DND-41 (cell line): Measurements from ENCODE around the gene RANBP17.
"Not testable (repeated sequence)": the region's sequence is repeated elsewhere in the genome, so short reads cannot be mapped to it uniquely, and the experiment has no call there.

ENCODE experiments used
- ATAC-seq: fragments of 200-7000 bp; cut with Tn5 transposase; 3 replicates; pipeline ENCODE4 v1.9.1; 2021; ENCODE audit warnings: low read depth; ENCODE audit not compliant: insufficient read depth
- DNase-seq: peaks from one replicate; pipeline ENCODE4 v3.0.0-alpha.2; 2020
- H2AFZ ChIP-seq: 2 replicates; pipeline ENCODE4 v1.6.0; 2012; ENCODE audit warnings: low read depth, low read length
- H3K27ac ChIP-seq: 2 replicates; pipeline ENCODE4 v1.5.1; 2012; ENCODE audit warnings: low read length, inconsistent platforms
- H3K27me3 ChIP-seq: fragments of 200-600 bp; sonication (generic); 2 replicates; pipeline ENCODE4 v1.6.0; 2012; ENCODE audit warnings: low read length, mild to moderate bottlenecking, inconsistent platforms; ENCODE audit not compliant: insufficient read depth, poor library complexity
- H3K36me3 ChIP-seq: 2 replicates; pipeline ENCODE4 v1.5.1; 2012; ENCODE audit warnings: low read length, inconsistent platforms; ENCODE audit not compliant: insufficient read depth
- H3K4me1 ChIP-seq: 2 replicates; pipeline ENCODE4 v1.5.1; 2012; ENCODE audit warnings: mild to moderate bottlenecking, low read length; ENCODE audit not compliant: insufficient read depth
- H3K4me2 ChIP-seq: 2 replicates; pipeline ENCODE4 v1.6.0; 2012; ENCODE audit warnings: mild to moderate bottlenecking, moderate library complexity, low read length, inconsistent platforms; ENCODE audit not compliant: insufficient read depth
- H3K4me3 ChIP-seq, 2 experiments: fragments of 200-600 bp in 1 of 2; shearing (Covaris generic) in 1 of 2; 2 replicates each; pipeline ENCODE4 v1.5.1; 2012 to 2016; ENCODE audit warnings: inconsistent platforms in 2 of 2, low read length in 2 of 2, mild to moderate bottlenecking in 2 of 2, low read depth in 1 of 2, moderate library complexity in 1 of 2
- H3K79me2 ChIP-seq: 2 replicates; pipeline ENCODE4 v1.6.0; 2012; ENCODE audit warnings: low read length, inconsistent platforms; ENCODE audit not compliant: insufficient read depth
- H3K9ac ChIP-seq: 2 replicates; pipeline ENCODE4 v1.6.0; 2012; ENCODE audit warnings: low read depth, mild to moderate bottlenecking, inconsistent platforms, low read length, moderate library complexity
- H3K9me3 ChIP-seq: 2 replicates; pipeline ENCODE4 v1.5.1; 2012; ENCODE audit warnings: low read length, moderate library complexity, mild to moderate bottlenecking, inconsistent platforms; ENCODE audit not compliant: insufficient read depth, severe bottlenecking
- H4K20me1 ChIP-seq: 2 replicates; pipeline ENCODE4 v1.6.0; 2012; ENCODE audit warnings: low read length; ENCODE audit not compliant: insufficient read depth
- EZH2 ChIP-seq: IDR thresholded peaks from 3 replicates; pipeline ENCODE4 v1.6.1; 2012; ENCODE audit warnings: borderline replicate concordance, low read depth, mild to moderate bottlenecking, moderate library complexity, low read length, inconsistent platforms; ENCODE audit not compliant: severe bottlenecking
- TF ChIP-seq, protein P1 (sequence below): IDR thresholded peaks from 2 replicates; pipeline ENCODE4 v1.5.1; 2012; ENCODE audit warnings: borderline replicate concordance, low read length, moderate library complexity, mild to moderate bottlenecking; ENCODE audit not compliant: poor library complexity, severe bottlenecking; ENCODE audit errors: extremely low read depth

The RANBP17 gene

DNA sequence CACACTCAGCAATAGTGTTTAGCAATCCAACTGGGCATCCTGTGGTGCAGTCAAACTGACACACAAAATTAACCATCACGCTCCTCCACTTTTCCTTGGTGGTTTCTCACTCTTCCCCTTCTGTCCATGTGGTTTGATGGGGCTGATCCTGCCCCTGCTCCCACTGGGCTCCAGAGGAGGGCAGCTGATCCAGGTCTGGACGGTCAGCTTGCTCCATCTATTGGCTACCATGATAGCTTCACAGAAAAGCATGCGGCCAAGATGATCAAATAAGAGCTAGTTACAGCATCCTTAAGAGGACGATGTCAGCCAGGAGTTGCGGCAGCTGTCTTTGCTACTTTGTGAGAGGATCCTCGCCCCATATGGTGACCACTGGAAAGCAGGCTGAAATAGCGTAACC is 29.6 kb upstream of the RANBP17 start:
- Histone ChIP-seq H3K36me3 (no peaks in the 10 kb centered on the region), H3K27me3 (no peaks in the 10 kb centered on the region), H3K9ac (no peak overlapping the region), H3K4me3 (no peak overlapping the region), H3K9me3 (no peaks in the 10 kb centered on the region), H3K79me2 (no peaks in the 10 kb centered on the region), H4K20me1 (no peaks in the 10 kb centered on the region), H3K4me1 (no peaks in the 10 kb centered on the region), H2AFZ (no peak overlapping the region), H3K27ac (no peak overlapping the region), H3K4me2 (no peak overlapping the region)
- TF ChIP-seq, protein P1, sequence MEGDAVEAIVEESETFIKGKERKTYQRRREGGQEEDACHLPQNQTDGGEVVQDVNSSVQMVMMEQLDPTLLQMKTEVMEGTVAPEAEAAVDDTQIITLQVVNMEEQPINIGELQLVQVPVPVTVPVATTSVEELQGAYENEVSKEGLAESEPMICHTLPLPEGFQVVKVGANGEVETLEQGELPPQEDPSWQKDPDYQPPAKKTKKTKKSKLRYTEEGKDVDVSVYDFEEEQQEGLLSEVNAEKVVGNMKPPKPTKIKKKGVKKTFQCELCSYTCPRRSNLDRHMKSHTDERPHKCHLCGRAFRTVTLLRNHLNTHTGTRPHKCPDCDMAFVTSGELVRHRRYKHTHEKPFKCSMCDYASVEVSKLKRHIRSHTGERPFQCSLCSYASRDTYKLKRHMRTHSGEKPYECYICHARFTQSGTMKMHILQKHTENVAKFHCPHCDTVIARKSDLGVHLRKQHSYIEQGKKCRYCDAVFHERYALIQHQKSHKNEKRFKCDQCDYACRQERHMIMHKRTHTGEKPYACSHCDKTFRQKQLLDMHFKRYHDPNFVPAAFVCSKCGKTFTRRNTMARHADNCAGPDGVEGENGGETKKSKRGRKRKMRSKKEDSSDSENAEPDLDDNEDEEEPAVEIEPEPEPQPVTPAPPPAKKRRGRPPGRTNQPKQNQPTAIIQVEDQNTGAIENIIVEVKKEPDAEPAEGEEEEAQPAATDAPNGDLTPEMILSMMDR = no peak
- TF ChIP-seq EZH2 = no peak
- DNase-seq (no peak), ATAC-seq (no peak)

DNA sequence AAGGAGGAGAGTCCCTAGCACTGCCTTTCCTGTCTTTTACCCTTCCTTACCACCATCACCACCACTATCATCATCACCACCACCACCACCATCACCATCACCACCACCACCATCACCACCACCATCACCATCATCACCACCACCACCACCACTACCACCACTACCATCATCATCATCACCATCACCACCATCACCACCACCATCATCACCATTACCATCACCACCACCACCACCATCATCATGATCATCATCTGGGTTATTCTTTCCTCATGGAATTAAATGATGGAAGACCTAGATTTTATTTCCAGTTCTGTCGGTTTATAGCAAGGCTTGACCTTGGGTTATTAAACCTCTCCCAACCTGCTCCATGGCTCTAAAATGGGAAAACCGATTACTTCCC is 27.8 kb upstream of the RANBP17 start:
- not testable (repeated sequence) for H3K9ac ChIP-seq, DNase-seq, H3K27me3 ChIP-seq, H3K27ac ChIP-seq, H4K20me1 ChIP-seq, H3K4me2 ChIP-seq, H2AFZ ChIP-seq, H3K4me1 ChIP-seq, H3K4me3 ChIP-seq, H3K36me3 ChIP-seq, ATAC-seq, H3K79me2 ChIP-seq, H3K9me3 ChIP-seq

DNA sequence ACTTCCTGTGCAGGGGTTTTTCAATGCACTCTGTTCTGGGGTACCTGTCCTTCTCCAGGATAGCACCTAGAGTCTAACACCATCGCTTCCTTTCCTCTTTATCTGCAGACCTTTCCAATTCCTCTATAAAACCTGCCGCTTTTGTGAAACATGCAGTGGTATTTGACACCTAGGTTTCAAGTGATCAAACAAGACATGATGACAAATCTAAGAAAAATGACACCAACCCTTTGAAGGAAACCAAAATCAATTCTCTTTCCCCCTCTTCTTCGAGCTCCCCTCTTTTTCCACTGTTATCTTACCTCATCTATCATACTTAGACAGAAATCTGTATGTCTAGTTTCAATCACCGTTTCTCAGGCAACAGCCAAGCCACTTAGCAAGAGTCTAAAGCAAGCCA is 25.6 kb upstream of the RANBP17 start:
- Histone ChIP-seq H3K9ac (no peak overlapping the region), H4K20me1 (no peaks in the 10 kb centered on the region), H3K9me3 (no peaks in the 10 kb centered on the region), H3K4me2 (no peak overlapping the region), H3K4me3 (no peak overlapping the region), H3K36me3 (no peaks in the 10 kb centered on the region), H3K79me2 (no peaks in the 10 kb centered on the region), H2AFZ (no peak overlapping the region), H3K27ac (no peak overlapping the region), H3K27me3 (no peaks in the 10 kb centered on the region), H3K4me1 (no peaks in the 10 kb centered on the region)
- DNase-seq (no peak), ATAC-seq (no peak)
- no peak for TF ChIP-seq EZH2
- TF ChIP-seq, protein P1 = no peak

DNA sequence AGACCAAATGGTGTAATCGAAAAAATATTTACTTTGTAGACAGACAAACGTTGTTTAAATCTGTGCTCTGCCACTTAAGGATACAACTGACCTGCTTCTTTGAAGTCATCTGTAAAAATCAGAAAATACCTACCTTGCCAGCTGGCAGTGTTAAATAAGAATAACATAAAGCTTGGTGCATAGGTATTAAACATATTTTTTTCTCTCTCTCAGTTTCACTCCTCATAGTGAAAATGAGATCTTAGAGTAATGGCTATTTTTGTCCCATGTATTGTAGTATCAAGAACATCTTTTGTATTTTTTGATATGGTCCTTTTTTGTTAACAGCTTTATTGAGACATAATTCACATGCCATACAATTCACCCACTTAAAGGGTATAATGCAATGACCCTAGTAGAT is 17.9 kb upstream of the RANBP17 start:
- Histone ChIP-seq H3K9me3 (no peaks in the 10 kb centered on the region), H3K36me3 (no peaks in the 10 kb centered on the region), H3K4me1 (no peaks in the 10 kb centered on the region), H3K27me3 (no peaks in the 10 kb centered on the region), H3K79me2 (no peaks in the 10 kb centered on the region), H3K9ac (no peak overlapping the region), H3K27ac (no peak overlapping the region), H3K4me2 (no peak overlapping the region), H2AFZ (no peak overlapping the region), H3K4me3 (no peak overlapping the region), H4K20me1 (no peaks in the 10 kb centered on the region)
- DNase-seq (no peak), ATAC-seq (no peak)
- TF ChIP-seq, protein P1 = no peak
- TF ChIP-seq EZH2 = no peak
